Neuronal stem cell (in vitro differentiated cells): ENCODE measurements around the gene GPX8. TPM values are rescaled to one million over a fixed set of nuclear protein-coding genes. Genes with fewer than 3 reads are reported as not detected.

Experiments used
- DNase-seq: peaks from one replicate; pipeline ENCODE4 v3.0.0-alpha.2; 2013; ENCODE audit warnings: low spot score
- H2AFZ ChIP-seq: one replicate; pipeline ENCODE4 v1.6.1; 2013; ENCODE audit warnings: mild to moderate bottlenecking, low read length, inconsistent platforms
- H2AK5ac ChIP-seq: 2 replicates; pipeline ENCODE4 v1.6.1; 2013; ENCODE audit warnings: low read depth, mild to moderate bottlenecking, inconsistent platforms, low read length, moderate library complexity, mixed read lengths
- H2BK120ac ChIP-seq: 2 replicates; pipeline ENCODE4 v1.6.1; 2013; ENCODE audit warnings: low read depth, mild to moderate bottlenecking, inconsistent platforms, low read length, moderate library complexity, mixed read lengths
- H2BK12ac ChIP-seq: one replicate; pipeline ENCODE4 v1.6.1; 2013; ENCODE audit warnings: low read length, inconsistent platforms
- H2BK15ac ChIP-seq: 2 replicates; pipeline ENCODE4 v1.6.1; 2013; ENCODE audit warnings: mild to moderate bottlenecking, low read length, inconsistent platforms, mixed read lengths
- H2BK5ac ChIP-seq: one replicate; pipeline ENCODE4 v1.6.1; 2013; ENCODE audit warnings: inconsistent platforms, mild to moderate bottlenecking, low read length, moderate library complexity
- H3K14ac ChIP-seq: one replicate; pipeline ENCODE4 v1.6.1; 2013; ENCODE audit warnings: low read length, inconsistent platforms
- H3K18ac ChIP-seq: 2 replicates; pipeline ENCODE4 v1.6.1; 2013; ENCODE audit warnings: low read length, inconsistent platforms
- H3K23ac ChIP-seq: 2 replicates; pipeline ENCODE4 v1.6.1; 2013; ENCODE audit warnings: low read depth, mild to moderate bottlenecking, mixed read lengths, low read length, inconsistent platforms; ENCODE audit not compliant: poor library complexity
- H3K27ac ChIP-seq: replicated peaks from 3 replicates; pipeline ENCODE4 v1.5.1; 2013; ENCODE audit warnings: low read length, inconsistent platforms
- H3K27me3 ChIP-seq, 3 experiments: 2 replicates each; pipeline ENCODE4 v1.6.1; 2013; ENCODE audit warnings: low read length in 3 of 3, mild to moderate bottlenecking in 2 of 3, inconsistent platforms in 1 of 3, low read depth in 1 of 3, mixed read lengths in 1 of 3, moderate library complexity in 1 of 3; ENCODE audit not compliant: control insufficient read depth in 3 of 3, insufficient read depth in 3 of 3
- H3K36me3 ChIP-seq, 2 donors: replicated peaks in 1 of 2; 2 replicates each; pipeline ENCODE4 v1.6.1; 2013; ENCODE audit warnings: low read length in 2 of 2; ENCODE audit not compliant: control insufficient read depth in 2 of 2, insufficient read depth in 2 of 2
- H3K4ac ChIP-seq: 2 replicates; pipeline ENCODE4 v1.6.1; 2013; ENCODE audit warnings: inconsistent platforms, mild to moderate bottlenecking, low read length, moderate library complexity
- H3K4me1 ChIP-seq, 2 donors: 1 replicate in 1 of 2; 2 replicates in 1 of 2; pipeline ENCODE4 v1.6.1; 2013; ENCODE audit warnings: low read length in 2 of 2, low read depth in 1 of 2; ENCODE audit not compliant: control insufficient read depth in 2 of 2, insufficient read depth in 1 of 2
- H3K4me2 ChIP-seq: one replicate; pipeline ENCODE4 v1.6.1; 2013; ENCODE audit warnings: mild to moderate bottlenecking, low read length, inconsistent platforms; ENCODE audit not compliant: insufficient read depth, poor library complexity, severe bottlenecking
- H3K4me3 ChIP-seq, 2 donors: 2 replicates each; pipeline ENCODE4 v1.5.1; 2013; ENCODE audit warnings: low read length in 2 of 2, mild to moderate bottlenecking in 2 of 2, inconsistent platforms in 1 of 2, moderate library complexity in 1 of 2
- H3K79me1 ChIP-seq: one replicate; pipeline ENCODE4 v1.6.1; 2013; ENCODE audit warnings: low read depth, mild to moderate bottlenecking, inconsistent platforms, low read length, moderate library complexity
- H3K9ac ChIP-seq: one replicate; pipeline ENCODE4 v1.6.1; 2013; ENCODE audit warnings: mild to moderate bottlenecking, low read depth, low read length, inconsistent platforms; ENCODE audit not compliant: poor library complexity
- H3K9me3 ChIP-seq, 2 donors: replicated peaks in 1 of 2; 2 replicates each; pipeline versions ENCODE3 to v1.6.1; 2013; ENCODE audit warnings: low read length in 2 of 2, mild to moderate bottlenecking in 2 of 2, inconsistent platforms in 1 of 2, low read depth in 1 of 2, mixed read lengths in 1 of 2, moderate library complexity in 1 of 2; ENCODE audit not compliant: control insufficient read depth in 2 of 2, insufficient read depth in 1 of 2
- H4K8ac ChIP-seq: one replicate; pipeline ENCODE4 v1.6.1; 2013; ENCODE audit warnings: low read depth, mild to moderate bottlenecking, inconsistent platforms, low read length, moderate library complexity
- H4K91ac ChIP-seq: one replicate; pipeline ENCODE4 v1.6.1; 2013; ENCODE audit warnings: low read length, low read depth, mild to moderate bottlenecking, inconsistent platforms; ENCODE audit not compliant: poor library complexity
- WGBS, 2 donors: extraction: QIAGEN DNeasy Blood & Tissue Kit; methylation state at CpG; one replicate each; pipeline ENCODE4 v1.1.7; 2013; ENCODE audit warnings: missing lambda C conversion rate in 2 of 2, mixed read lengths in 1 of 2; ENCODE audit not compliant: insufficient read length in 2 of 2, insufficient replicate concordance in 1 of 2; ENCODE audit errors: extremely low coverage in 2 of 2; 5-methylcytosine and 5-hydroxymethylcytosine counted together
- small RNA-seq: library from polyadenylated mRNA; stranded (forward); fragments of <200 nt; extraction: miRNeasy Mini kit (QIAGEN cat#:217004); gene quantifications from one replicate; pipeline ENCODE3, GENCODE V24; 2013; ENCODE audit not compliant: insufficient read depth

Gene GPX8

DNA sequence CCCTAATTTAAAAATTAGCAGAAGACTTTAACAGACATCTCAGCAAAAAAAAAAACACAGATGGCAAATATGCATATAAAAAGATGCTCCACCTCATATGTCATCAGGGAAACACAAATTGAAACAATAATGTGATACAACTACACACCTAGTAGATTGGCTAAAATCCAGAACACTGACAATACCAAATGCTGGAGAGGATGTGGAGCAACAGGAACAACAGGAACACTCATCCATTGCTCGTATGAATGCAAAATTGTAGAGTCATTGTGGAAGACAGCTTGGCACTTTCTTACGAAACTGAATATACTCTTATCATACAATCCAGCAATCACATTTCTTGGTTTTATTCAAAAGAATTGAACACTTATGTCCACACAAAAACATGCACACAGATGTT, 45.0 kb downstream of the GPX8 start:
- Histone ChIP-seq H2AK5ac (no peak overlapping the region), H3K18ac (no peak overlapping the region), H2AFZ (no peak overlapping the region), H3K27me3 (peaks cover 0 to 18% (median 0%) of the 10 kb centered on the region in 3 experiments), H2BK15ac (no peak overlapping the region), H3K79me1 (no peaks in the 10 kb centered on the region), H2BK120ac (no peak overlapping the region), H3K4me2 (no peak overlapping the region), H3K9me3 (no peaks in the 10 kb centered on the region), H3K36me3 (no peaks in the 10 kb centered on the region), H4K91ac (no peak overlapping the region), H3K4me3 (no peak overlapping the region), H3K14ac (no peak overlapping the region), H4K8ac (no peak overlapping the region), H3K27ac (no peak overlapping the region), H2BK5ac (no peak overlapping the region), H3K4me1 (no peaks in the 10 kb centered on the region), H3K23ac (no peak overlapping the region), H3K9ac (no peak overlapping the region), H2BK12ac (no peak overlapping the region), H3K4ac (no peak overlapping the region)
- no CpG with 5 or more reads among the region's 2 CpGs for WGBS, 2 donors
- DNase-seq, result no peak

DNA sequence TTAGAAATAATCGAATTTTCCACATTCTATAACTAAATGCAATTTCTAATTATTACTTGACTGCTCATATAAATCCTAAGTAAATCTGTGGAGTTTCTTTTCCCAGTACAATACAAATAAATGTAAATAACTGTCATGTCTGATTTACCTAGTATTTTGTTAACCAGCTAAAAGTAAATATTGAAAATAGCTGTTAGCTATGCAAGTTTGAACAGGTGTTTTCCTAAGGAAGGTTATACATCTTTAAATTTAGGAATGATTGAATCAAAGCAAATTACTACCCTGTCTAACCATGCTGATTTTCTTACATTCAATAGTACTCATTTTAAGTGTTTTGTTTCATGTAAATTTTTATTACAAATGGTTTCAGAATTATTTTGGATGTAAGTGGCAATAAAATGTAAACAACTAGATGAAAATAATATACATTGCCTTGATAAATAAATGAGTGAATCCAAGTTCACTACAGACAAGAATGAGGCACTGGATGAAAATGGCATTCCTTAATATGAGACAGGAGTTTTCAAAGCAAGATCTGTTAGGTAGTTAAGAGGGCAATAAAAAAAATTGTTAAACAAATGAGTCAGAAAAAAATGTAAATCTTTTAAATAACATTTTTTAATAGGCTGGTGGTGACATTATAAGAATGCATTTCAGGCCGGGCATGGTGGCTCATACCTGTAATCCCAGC, 51.4 kb downstream of the GPX8 start:
- H3K18ac ChIP-seq, result no peak overlapping the region
- no peak overlapping the region for H3K14ac ChIP-seq
- no peak overlapping the region for H2AFZ ChIP-seq
- no peak overlapping the region for H2AK5ac ChIP-seq
- H3K9me3 ChIP-seq, result no peaks in the 10 kb centered on the region
- no peak overlapping the region for H3K4ac ChIP-seq
- WGBS, 2 donors, result no CpG with 5 or more reads among the region's 2 CpGs
- no peak overlapping the region for H4K91ac ChIP-seq
- DNase-seq, result no peak
- no peak overlapping the region for H3K27ac ChIP-seq
- H4K8ac ChIP-seq, result no peak overlapping the region
- H2BK12ac ChIP-seq, result no peak overlapping the region
- H3K27me3 ChIP-seq, result peaks cover 0 to 29% (median 0%) of the 10 kb centered on the region in 3 experiments
- H3K4me1 ChIP-seq, result no peaks in the 10 kb centered on the region
- H2BK5ac ChIP-seq, result no peak overlapping the region
- H3K36me3 ChIP-seq, result no peaks in the 10 kb centered on the region
- no peak overlapping the region for H3K9ac ChIP-seq
- no peaks in the 10 kb centered on the region for H3K79me1 ChIP-seq
- H3K23ac ChIP-seq, result no peak overlapping the region
- H2BK15ac ChIP-seq, result no peak overlapping the region
- H3K4me2 ChIP-seq, result no peak overlapping the region
- no peak overlapping the region for H2BK120ac ChIP-seq
- H3K4me3 ChIP-seq, result no peak overlapping the region

Small RNA genes within 50 kb of the gene (small RNA-seq; reads per million reads assigned to genes)
- 1.2 reads per million for gene MIR449A
- not detected for gene MIR449B
- gene MIR449C, result 11.0 reads per million, percentile 61 among the genes with 10 or more reads in this experiment
